ENCODE results near the gene ZNF423. TPM values are rescaled to one million over a fixed set of nuclear protein-coding genes. Genes with fewer than 3 reads are reported as not detected.

ZNF423 gene
- polyA plus RNA-seq, 3 donors = 24.8 to 33.2 (median 25.8) TPM

DNA sequence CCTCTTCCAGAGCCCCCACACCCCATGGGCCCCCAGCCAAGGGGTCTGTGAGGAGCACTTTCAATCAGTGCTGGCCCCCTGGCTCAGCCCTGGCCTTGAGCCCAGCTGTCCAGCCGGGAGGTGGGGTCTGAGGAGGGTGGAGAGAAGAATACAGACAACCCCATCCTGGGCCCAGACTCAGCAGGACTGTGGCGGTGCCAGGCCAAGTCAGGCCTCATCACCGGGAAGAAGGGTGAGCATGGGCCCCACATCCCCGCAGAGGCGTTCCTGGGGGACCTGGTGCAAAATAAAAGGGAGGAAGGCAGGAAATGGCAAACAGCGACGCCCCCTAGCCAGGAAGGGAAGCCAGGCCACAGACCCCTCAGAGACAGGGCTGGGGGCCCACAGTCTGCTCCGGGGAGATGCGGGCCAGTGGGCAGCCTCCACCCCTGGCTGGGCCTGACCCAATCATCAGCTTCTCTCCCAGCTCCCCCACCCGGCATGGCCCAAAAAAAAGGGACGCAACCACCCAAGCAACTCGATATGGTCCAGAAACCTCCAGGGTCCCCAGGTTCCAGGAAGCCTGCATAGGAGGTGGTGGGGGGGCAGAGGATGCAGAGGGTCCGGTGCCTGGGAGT lies 20.6 kb downstream of the ZNF423 start:
- DNase-seq (ENCODE audit: extremely low read depth in 1 of 11, low read depth in 9 of 11, low spot score in 4 of 11) = peak in 2 of 11 donors; percentile 77 to 85

DNA sequence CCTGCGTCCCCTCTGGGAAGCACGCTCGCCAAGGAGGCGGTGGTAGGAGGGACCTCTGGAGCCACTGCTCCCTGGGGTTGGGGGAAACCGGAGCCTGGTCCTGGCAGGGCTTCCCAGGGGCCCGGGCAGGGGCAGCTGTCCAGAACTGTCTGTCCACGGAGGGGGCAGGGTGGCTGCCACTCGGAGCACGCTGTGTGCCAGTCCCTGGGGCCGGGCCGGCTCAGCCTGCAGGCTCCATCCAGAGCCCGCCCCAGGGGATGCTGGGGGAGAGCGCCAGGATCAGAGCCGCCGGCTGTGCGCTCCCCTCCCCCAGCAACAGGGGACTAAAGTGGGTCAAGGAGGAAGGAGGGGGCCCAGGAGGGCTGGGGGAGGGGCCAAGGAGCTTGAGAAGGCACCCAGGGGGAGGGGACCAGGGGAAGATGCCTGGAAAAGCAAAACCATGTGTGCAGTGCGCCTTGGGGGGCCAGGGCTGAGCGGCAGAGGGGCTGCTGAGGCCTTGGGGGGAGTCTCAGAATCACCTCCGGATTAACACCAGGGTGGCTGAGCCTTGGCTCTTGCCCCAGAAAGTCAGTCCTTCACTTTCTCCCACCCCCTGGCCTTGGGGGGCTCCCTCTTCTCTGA lies 21.3 kb downstream of the ZNF423 start:
- peak in 1 of 11 donors; percentile 75 for DNase-seq (ENCODE audit: extremely low read depth in 1 of 11, low read depth in 9 of 11, low spot score in 4 of 11)

DNA sequence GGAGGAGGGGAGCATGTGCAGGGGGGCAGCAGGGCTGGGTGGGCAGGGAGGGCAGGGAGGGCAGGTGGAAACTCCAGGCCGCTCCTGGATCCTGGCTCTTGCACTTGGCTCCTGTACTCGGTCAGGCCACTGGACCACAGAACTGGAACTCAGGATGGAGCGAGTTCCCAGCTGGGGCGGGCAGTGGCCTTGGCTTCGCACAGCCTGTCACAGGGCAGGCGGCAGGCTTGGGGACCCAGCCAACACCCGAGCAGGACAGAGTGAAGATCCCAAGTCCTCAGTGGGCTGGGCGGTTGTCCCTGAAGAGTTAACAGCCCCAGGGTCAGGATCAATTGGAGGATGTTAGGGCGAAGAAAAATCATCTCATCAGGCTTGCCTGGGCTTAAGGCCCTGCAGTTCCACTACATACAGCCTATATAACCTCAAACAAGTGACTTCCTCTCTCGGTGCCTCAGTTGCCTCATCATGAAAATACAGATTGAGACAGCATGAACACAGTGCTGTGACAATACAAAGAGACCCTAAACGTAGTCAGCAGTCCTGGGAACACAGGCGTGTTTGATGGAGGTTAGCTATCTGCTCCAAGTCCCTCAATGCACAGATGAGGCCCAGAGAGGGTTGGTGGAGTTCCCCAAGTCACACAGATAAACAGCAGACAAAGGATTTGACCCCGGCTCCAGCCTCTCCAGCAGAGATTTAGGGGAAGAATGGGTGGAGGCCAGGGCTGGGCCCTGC lies 21.9 kb downstream of the ZNF423 start:
- no peak for DNase-seq (ENCODE audit: extremely low read depth in 1 of 11, low read depth in 9 of 11, low spot score in 4 of 11)

DNA sequence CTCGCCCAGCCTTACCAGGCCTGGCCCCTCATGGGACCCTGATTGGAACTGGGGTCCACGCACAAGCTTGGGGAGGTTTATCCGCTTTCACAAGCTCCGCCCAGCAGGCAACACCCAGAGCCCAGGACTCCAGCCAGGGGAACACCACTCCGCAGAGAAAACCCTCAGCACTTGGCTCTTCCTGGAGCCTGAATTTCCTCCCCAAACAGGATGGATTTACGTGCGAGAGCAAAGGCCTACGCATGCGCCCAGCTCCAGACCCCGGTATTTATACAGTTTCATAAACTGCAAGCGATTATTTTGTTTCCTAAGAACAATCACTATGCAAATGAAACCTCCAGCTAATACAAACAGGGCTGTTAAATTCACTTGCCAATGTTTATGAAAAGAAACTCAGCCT lies 22.8 kb downstream of the ZNF423 start:
- DNase-seq (ENCODE audit: extremely low read depth in 1 of 11, low read depth in 9 of 11, low spot score in 4 of 11) = peak in 2 of 11 donors; percentile 54 to 66

DNA sequence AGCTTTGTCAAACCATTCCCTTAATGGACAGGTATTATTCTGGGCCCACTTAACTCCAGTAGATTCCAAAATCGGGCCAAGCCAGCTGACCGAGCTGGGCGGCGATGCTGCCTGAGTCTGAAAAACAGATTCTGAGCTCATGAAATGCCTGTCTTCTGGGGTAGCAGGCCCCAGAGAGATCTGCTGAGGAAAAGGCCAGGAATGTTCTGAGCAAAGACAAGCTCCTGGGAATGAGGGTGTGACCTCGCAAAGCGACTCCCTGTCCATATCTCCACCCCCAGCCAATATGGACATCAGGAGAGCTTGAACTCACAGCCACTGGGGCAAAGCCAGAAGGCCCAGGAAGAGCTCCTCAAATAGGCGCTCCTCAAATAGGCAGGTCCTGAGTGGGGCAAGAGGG lies 23.7 kb downstream of the ZNF423 start:
- no peak for DNase-seq (ENCODE audit: extremely low read depth in 1 of 11, low read depth in 9 of 11, low spot score in 4 of 11)

DNA sequence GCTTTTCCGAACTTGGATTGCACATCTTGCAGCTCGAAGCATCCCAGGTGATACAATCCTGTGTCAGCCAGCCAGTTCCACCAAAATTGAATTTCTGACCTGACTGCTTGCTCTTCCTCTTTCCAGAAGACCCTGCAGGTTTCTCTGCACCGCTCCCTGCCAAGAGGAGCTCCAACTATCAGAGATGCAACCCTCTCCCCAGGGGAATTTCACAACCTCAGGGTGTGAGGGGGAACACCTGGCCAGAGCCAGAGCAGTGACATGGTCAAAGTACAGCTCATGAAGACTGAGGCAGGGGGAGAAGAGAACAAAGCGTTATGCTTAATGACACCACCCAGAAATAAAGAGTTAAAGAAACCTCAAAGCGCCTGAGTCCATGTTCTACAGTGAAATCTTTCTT lies 25.0 kb downstream of the ZNF423 start:
- DNase-seq (ENCODE audit: extremely low read depth in 1 of 11, low read depth in 9 of 11, low spot score in 4 of 11) = no peak

DNA sequence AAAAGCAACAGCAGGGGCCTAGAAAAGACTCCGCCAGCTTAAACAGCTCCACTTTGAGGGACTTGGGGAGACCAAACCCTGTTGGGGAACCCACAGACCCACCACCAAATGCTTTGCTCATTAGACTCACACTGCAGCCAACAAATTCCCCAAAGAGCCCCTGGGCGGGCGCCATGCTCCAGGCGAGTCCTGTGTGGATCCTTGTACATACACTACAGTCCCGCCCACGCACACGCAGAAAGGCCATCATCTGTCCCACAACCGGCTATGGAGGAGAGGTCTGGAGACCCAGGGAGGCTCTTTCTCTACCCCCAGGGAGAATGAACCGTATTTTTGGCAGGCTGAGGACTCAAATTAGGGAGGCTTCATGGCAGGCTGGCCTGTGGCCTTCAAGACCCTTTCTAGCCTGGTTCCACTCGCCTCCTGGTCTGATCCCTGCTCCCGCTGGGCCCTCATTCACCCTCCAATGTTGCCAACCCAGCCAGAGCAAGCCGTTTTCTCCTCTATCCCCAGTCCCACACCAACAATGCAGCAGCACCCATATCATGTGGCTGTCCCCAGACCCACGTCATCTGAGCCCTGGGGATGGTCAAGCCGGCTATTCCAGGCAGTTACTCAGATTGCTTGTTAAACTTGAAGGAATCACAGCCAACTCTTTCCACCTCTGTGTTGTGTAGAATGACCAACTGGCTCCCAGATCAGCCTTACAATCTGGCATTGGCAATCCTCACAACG lies 27.2 kb downstream of the ZNF423 start:
- no peak for DNase-seq (ENCODE audit: extremely low read depth in 1 of 11, low read depth in 9 of 11, low spot score in 4 of 11)

DNA sequence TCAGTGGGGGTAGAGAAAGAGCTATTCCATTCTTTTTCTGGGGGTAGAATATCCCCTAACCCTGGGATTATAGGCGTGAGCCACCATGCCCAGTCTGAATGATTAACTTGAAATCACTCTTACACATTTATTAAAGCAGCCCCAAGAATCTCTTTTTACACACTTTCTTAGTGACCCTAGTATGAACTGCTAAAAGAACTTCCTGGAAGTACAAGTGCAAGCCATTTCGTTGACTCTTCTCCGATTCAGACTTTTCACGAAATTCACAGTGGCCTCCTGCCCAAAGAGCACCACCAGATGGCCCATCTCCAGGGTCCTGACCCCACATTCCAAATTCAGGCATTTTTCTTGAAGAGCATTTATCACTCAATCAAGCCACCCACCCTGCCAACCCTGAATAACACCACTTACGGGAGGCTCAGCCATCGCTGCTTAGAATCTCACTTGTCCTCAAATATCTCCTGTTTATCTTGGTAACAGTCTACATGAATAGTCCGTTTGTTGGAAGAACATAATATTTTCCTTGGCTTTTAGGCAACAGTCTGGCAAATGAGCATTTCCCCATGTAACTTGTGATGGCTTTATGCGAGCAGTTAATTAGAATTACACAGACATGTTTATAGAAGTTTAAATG lies 28.0 kb downstream of the ZNF423 start:
- DNase-seq (ENCODE audit: extremely low read depth in 1 of 11, low read depth in 9 of 11, low spot score in 4 of 11) = peak in 3 of 11 donors; percentile 45 to 73 (median 72)

DNA sequence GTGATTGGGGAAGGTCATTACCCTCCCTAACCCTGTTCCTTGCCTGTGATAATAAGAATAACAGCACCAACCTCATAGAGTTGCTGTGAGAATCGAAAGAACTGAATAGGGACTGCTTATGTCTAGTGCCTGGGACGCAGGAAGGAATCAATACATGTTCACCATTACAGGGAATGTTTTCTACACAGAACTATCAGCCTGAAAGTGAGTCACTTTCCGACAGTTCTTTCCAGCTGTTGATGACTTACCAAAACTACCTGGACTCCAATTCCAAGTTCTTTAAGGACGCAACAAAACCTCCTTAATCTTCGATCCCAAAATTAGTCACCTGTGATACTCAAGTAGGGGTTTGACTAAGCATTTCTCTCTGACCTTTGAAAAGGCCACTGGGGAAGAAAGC lies 29.4 kb downstream of the ZNF423 start:
- DNase-seq (ENCODE audit: extremely low read depth in 1 of 11, low read depth in 9 of 11, low spot score in 4 of 11) = no peak

DNA sequence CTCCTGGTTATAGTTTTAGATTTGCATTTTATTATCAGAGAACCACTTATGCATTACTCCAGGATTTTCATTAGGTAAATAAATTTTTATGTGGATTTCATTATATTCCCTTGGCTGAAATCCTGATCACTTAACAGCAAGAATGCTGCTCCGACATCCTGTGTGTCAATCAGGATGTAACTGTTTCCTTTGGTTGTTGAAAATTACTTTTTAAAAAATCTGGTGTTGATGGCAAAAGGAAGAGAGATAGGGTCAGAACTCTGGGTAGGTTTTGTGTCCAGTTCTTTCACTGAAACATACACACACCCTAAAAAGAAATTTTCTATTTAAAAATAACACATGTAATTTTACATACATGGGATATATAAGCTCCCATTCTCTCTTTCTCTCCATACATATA lies 30.9 kb downstream of the ZNF423 start:
- no peak for DNase-seq (ENCODE audit: extremely low read depth in 1 of 11, low read depth in 9 of 11, low spot score in 4 of 11)

DNA sequence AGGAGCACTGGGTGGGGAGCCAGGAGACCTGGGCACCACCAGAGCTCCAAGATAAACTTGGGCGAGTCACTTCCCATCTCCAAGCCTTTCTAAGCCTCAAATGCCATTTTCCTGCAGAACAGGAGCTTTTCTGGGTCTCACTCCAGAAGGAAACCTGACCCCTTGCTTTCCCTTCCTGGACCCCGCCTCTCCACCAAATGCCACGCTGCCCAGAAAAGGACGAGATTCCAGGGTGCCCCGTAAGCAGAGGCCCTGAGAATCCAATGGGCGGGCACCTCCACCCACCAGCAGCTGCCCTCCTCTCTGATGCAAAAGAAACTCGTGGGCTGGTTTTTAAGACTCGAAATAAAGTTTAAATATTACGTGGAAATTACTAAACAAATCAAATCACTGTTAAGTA lies 31.3 kb downstream of the ZNF423 start:
- DNase-seq (ENCODE audit: extremely low read depth in 1 of 11, low read depth in 9 of 11, low spot score in 4 of 11) = no peak

DNA sequence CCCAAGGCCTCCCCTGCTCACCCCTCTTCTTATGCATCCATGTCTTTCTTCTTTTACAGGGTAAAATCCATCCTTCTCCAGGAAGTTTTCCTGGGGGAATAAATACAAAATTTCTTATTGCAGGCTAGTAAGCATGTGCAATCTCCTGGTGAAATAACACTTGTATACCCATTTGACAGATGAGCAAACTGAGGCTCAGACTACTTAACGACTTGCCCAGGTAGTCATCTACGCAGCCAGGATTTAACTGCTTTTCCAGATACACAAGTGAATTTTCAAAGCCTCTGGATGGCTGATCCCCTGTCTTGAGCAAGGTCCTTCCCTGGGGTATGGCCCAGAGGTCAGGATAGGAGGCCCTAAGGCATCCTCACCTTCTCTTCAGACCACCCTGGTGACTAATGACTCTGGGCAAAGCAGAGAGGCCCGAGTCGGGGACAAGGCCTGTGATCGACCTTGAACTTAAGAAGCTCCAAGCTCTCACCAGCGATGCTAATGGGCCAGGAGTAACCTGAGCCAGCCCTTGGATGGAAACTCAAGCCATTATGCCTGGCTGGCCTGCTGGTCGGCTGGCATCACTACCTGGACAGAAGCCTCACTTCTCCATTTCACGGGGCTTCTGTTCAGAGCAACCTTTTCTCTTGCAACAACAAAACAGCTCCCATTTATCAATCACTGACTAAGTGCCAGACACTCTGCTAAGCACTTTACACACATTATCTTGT lies 33.1 kb downstream of the ZNF423 start:
- DNase-seq (ENCODE audit: extremely low read depth in 1 of 11, low read depth in 9 of 11, low spot score in 4 of 11) = no peak

DNA sequence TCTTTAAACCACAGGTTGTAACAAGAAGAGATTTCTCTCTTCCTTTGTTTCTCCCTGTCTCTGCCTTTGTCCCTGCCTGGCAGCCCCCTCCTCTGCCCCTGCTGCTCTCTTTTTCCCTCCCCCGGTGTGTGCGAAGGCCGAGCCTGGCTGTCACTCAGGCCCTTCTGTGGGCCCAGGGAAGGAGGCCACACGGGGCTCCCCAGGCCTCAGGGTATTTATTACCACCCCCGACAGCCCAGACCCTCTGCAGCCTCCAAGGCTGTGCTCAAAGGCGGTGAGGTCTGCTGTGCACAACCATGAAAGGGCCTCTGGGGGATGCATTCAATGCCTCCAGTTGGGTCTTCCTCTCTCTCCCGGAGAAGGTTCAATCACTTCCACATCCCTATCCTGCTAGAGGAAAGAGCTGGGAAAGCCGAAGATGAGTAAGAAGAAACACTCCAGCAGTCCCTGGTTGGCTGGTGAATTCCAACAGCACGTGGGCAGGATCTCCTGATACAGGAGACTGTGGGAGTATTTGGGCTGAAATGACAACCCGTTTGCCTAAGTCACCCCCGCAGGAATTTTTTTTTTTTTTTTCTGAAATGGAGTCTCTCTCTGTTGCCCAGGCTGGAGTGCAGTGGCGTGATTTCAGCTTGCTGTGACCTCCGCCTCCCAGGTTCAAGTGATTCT lies 34.2 kb downstream of the ZNF423 start:
- DNase-seq (ENCODE audit: extremely low read depth in 1 of 11, low read depth in 9 of 11, low spot score in 4 of 11) = no peak

DNA sequence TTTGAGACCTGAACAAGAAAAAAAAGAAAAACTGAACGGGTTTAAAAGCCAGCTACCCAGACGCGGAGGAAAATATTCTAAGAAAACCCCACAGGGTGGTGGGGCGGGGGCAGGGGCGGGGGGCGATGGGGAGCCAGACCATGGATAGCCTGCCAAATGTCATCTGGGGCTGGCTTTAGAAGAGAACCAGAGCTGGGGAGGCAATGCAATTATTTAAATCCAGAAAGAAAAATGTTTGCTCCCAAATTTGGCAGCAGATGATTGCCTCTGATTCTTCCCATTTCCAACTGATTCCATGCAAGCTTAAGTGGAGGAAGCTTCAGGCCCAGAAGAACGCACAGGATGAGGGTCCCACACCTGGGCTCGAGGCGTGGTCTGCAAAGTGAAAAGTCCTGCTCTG lies 34.8 kb downstream of the ZNF423 start:
- DNase-seq (ENCODE audit: extremely low read depth in 1 of 11, low read depth in 9 of 11, low spot score in 4 of 11) = no peak

DNA sequence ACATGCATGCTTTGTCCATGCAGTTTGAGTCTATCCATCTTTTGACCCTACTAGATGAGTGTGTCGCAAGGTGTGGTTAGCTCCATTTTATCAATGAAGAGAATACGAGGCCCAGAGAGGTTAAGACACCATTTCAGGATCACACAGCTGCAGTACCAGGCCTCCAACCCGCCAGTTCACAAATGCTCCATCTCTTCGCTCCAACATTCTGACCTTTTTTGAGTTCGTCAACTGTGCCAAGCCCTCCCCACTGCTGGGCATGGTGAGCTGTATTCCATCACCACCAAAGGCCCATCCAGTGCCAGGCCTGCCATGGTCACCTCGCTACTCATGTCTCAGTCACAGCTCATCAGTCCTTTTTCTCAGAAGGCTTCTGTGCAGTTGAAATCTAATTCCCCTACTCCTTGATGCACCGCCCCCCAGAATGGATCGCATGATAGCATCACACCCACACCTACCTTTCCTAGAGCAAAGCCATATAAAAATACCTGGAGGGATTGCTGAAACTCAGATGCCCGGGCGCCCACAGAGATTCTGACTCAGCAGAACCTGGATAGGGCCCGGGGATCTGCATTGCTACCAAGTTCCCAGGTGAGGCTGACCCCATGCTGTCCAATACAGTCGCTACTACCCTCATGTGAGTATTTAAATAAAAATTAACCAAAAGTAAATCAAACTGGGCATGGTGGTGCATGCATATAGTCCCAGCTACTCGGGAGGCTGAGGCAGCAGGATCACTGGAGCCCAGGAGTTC lies 38.0 kb downstream of the ZNF423 start:
- no peak for DNase-seq (ENCODE audit: extremely low read depth in 1 of 11, low read depth in 9 of 11, low spot score in 4 of 11)

DNA sequence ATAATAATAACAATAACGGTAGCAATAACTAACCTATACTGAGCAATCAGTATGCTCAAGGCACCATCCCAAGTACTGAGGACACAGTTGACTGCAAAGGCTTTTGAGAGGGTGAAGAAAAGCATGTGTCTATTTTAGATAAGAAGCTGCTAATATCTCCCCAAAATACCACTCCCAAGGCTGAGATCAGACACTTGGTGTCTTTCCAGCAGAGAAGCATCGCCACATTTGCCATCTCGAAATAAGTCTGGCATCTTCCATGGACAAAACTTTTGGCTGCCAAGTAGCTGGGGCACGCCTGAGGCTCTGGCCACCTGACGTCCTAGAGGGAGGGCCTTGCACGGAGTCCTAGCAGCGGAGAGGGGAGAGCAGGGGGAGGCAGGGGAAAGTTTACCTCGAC lies 39.0 kb downstream of the ZNF423 start:
- DNase-seq (ENCODE audit: extremely low read depth in 1 of 11, low read depth in 9 of 11, low spot score in 4 of 11) = no peak

DNA sequence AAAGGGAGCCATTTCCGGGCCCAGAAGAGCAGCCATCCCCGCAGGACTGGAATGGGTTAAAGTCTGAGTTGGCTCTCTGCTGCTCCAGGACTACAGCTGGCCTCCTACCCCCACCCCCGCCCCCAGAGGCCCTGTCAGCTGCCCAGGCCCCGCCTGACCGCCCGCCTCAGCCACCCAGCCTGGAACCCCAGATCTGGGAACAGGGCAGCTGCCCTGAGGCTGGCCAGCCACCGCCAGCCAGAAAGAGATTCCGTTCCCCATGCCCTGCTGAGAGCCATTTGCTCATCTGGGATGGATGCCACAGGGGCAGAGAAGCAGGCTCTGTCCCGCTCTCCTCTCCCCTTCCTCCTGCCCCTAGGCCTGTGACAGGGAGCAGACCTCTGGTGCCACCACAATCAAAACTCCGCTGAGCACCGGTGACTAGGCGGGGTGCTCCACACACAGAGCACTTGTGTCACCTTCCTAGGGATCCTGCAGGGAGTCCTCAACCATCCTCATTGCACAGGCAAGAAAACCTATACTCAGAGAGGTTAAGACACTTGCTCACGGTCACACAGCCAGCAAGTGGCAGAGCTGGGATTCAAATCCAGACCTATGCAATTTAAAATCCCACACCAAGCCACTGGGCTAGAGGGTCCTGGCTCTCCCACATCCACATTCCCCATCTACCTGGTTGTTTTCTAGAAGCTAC lies 44.1 kb downstream of the ZNF423 start:
- DNase-seq (ENCODE audit: extremely low read depth in 1 of 11, low read depth in 9 of 11, low spot score in 4 of 11) = no peak
